Adrenal gland (tissue), 12 donors: ENCODE results near the gene BRSK2. TPM values are rescaled to one million over a fixed set of nuclear protein-coding genes. Genes with fewer than 3 reads are reported as not detected.

Source experiments
- DNase-seq, 7 donors: peaks; one replicate each; pipeline ENCODE4 v3.0.0-alpha.2; 2019 to 2020
- H3K27ac ChIP-seq, 5 donors: fragments of 200-600 bp; sonication (generic) in 4 of 5; 1 replicate in 3 of 5; 2 replicates in 2 of 5; pipeline versions ENCODE4 v1.5.1 to v1.8.0; 2016 to 2020; ENCODE audit warnings: mild to moderate bottlenecking in 1 of 5
- H3K27me3 ChIP-seq: fragments of 200-600 bp; 2 replicates; pipeline ENCODE4 v1.8.0; 2021
- H3K36me3 ChIP-seq, 2 donors: fragments of 200-600 bp; replicated peaks in 1 of 2; 1 replicate in 1 of 2; 2 replicates in 1 of 2; pipeline versions ENCODE4 v1.5.1 to v1.8.0; 2018 to 2022
- H3K4me1 ChIP-seq, 2 donors: fragments of 200-600 bp; replicated peaks in 1 of 2; 1 replicate in 1 of 2; 2 replicates in 1 of 2; pipeline versions ENCODE4 v1.5.1 to v1.8.0; 2018 to 2021
- H3K4me3 ChIP-seq, 4 donors: fragments of 200-600 bp; sonication (generic) in 3 of 4; one replicate each; pipeline ENCODE4 v1.5.1; 2016 to 2018
- H3K9me3 ChIP-seq, 3 donors: fragments of 200-600 bp; sonication (generic) in 1 of 3; replicated peaks in 1 of 3; 1 replicate in 2 of 3; 2 replicates in 1 of 3; pipeline versions ENCODE4 v1.5.1 to v1.8.0; 2016 to 2021
- CTCF ChIP-seq, 6 experiments: fragments of 450-650 bp in 4 of 6; fragments of 200-600 bp in 2 of 6; sonication (generic) in 1 of 6; IDR thresholded peaks; 1 replicate in 5 of 6; 2 replicates in 1 of 6; pipeline versions ENCODE4 v1.5.1 to v1.8.0; 2016 to 2021; ENCODE audit warnings: antibody characterized with exemption in 6 of 6, mild to moderate bottlenecking in 2 of 6, moderate library complexity in 1 of 6
- POLR2A ChIP-seq, 2 donors: fragments of 450-650 bp; IDR thresholded peaks; one replicate each; pipeline ENCODE4 v1.6.1; 2017; ENCODE audit warnings: antibody characterized with exemption in 2 of 2, mild to moderate bottlenecking in 2 of 2, moderate library complexity in 1 of 2
- WGBS, 4 donors: extraction: QIAGEN DNeasy Blood & Tissue Kit in 2 of 4; methylation state at CpG; one replicate each; pipeline versions ENCODE4 v1.1.5 to v1.1.7; 2013 to 2017; 5-methylcytosine and 5-hydroxymethylcytosine counted together
- intact Hi-C, 2 donors: fragments of 100-400 bp; cut with DNase I; formaldehyde crosslinking; loops; one replicate each; pipeline versions ENCODE4 v1.14.1 to v1.15.0; 2022 to 2023
- polyA plus RNA-seq, 3 donors: library from polyadenylated mRNA; stranded (reverse); fragments of 200-250 nt in 2 of 3; fragments of 350-450 nt in 1 of 3; fragmentation: Illumina TruSeq in 1 of 3; extraction: RNeasy Lipid Tissue Mini Kit (QIAGEN cat#74804) in 1 of 3; gene quantifications; one replicate each; pipeline ENCODE4 v1.2.3, GENCODE V29; 2013 to 2014
- total RNA-seq, 9 donors: library from RNA; depleted of rRNA in 4 of 9; stranded (reverse); fragments of >200 nt in 4 of 9; fragments of 120-200 nt in 1 of 9; fragmentation: NEBNext Ultra II Directional in 1 of 9; extraction: Animal tissue kit (Norgen Biotek cat#: 25700) in 1 of 9; gene quantifications; one replicate each; pipeline versions ENCODE4 v1.1.0 to v1.2.4, GENCODE V29; 2013 to 2023
- donor health status: healthy with polysubstance abuse.
- donor health status: Bipolar disorder and iron deficiency.
- donor health status: DM: yes; HTN: yes; CAD: no.
- donor health status: DM: no; HTN: no; CAD: no.
- donor health status: DM: no; HTN: no; CAD: no.
- donor health status: DM: yes; HTN: yes; CAD: no.

The BRSK2 gene
- total and polyA plus RNA-seq, 12 donors: 0.18 to 24.5 (median 1.4) TPM; not detected in 1

- peak; percentile 59 to 80 (median 73) for DNase-seq
- no peak overlapping the region for H3K4me3 ChIP-seq
- H3K9me3 ChIP-seq: no peaks in the 10 kb centered on the region
- peak overlapping the region in 2 of 5 donors; percentile 78 to 84 for H3K27ac ChIP-seq
- intact Hi-C loops: no loop called here
- no peak for TF ChIP-seq POLR2A (IDR thresholded peaks at IDR 0.05)
- peak in 4 of 6 experiments; percentile 9 to 37 (median 24) for TF ChIP-seq CTCF (IDR thresholded peaks at IDR 0.05)
- H3K4me1 ChIP-seq: peaks cover 0 to 16% of the 10 kb centered on the region in 2 donors
- no peaks in the 10 kb centered on the region for H3K36me3 ChIP-seq
- WGBS, 4 donors: 32 to 52% (median 49%) methylated on average over 6 to 18 of the region's 18 CpGs
- H3K27me3 ChIP-seq: no peaks in the 10 kb centered on the region
These were observed 68.8 kb downstream of the BRSK2 start for GRCh38 chr11:1458340-1459218.

- intact Hi-C loops: no loop called here
- TF ChIP-seq POLR2A (IDR thresholded peaks at IDR 0.05): no peak
- no peak for TF ChIP-seq CTCF (IDR thresholded peaks at IDR 0.05)
- Histone ChIP-seq H3K27me3 (no peaks in the 10 kb centered on the region), H3K4me1 (peaks cover 0 to 16% of the 10 kb centered on the region in 2 donors), H3K4me3 (no peak overlapping the region), H3K27ac (peak overlapping the region in 2 of 5 donors; percentile 78 to 84), H3K9me3 (no peaks in the 10 kb centered on the region), H3K36me3 (no peaks in the 10 kb centered on the region)
- no peak for DNase-seq
- WGBS, 4 donors: 72 to 86% (median 82%) methylated on average over 7 to 14 of the region's 14 CpGs
These were observed 69.5 kb downstream of the BRSK2 start for GRCh38 chr11:1459219-1459575.

- DNase-seq: no peak
- Histone ChIP-seq H3K4me3 (no peak overlapping the region), H3K27ac (peak overlapping the region in 2 of 5 donors; percentile 78 to 84), H3K4me1 (peaks cover 0 to 16% of the 10 kb centered on the region in 2 donors), H3K9me3 (no peaks in the 10 kb centered on the region), H3K27me3 (no peaks in the 10 kb centered on the region), H3K36me3 (no peaks in the 10 kb centered on the region)
- intact Hi-C loops: no loop called here
- no peak for TF ChIP-seq CTCF (IDR thresholded peaks at IDR 0.05)
- TF ChIP-seq POLR2A (IDR thresholded peaks at IDR 0.05): no peak
- WGBS, 4 donors: 64 to 74% (median 68%) methylated on average over 18 to 29 of the region's 29 CpGs
These were observed 70.1 kb downstream of the BRSK2 start for GRCh38 chr11:1459764-1460395.

GRCh38 chr11:1460396-1460985 is 70.8 kb downstream of the BRSK2 start:
- WGBS, 4 donors: 57 to 79% (median 72%) methylated on average over 25 to 44 of the region's 44 CpGs

More at GRCh38 chr11:1460396-1460985, 70.8 kb downstream of the BRSK2 start:
- DNase-seq: peak in 6 of 7 donors; percentile 46 to 72 (median 56)
- TF ChIP-seq CTCF (IDR thresholded peaks at IDR 0.05) (no peak), POLR2A (IDR thresholded peaks at IDR 0.05) (no peak)
- intact Hi-C loops: no loop called here
- H3K27me3 ChIP-seq: no peaks in the 10 kb centered on the region
- peak overlapping the region in 2 of 5 donors; percentile 78 to 85 for H3K27ac ChIP-seq
- H3K4me1 ChIP-seq: peaks cover 0 to 16% of the 10 kb centered on the region in 2 donors
- no peaks in the 10 kb centered on the region for H3K9me3 ChIP-seq
- no peak overlapping the region for H3K4me3 ChIP-seq
- H3K36me3 ChIP-seq: no peaks in the 10 kb centered on the region
